Activated naive CD8-positive, alpha-beta T cell treated with anti-CD3 and anti-CD28 coated beads, Interleukin-2, amount 10 ng/mL, durations not matched to agents 7 days and 5 days (primary cell): Measurements from ENCODE around the gene MAPK11. TPM values are rescaled to one million over a fixed set of nuclear protein-coding genes. Genes with fewer than 3 reads are reported as not detected.
A peak's percentile ranks its signal among the peaks of the same experiment; 100 is the strongest.

Source experiments
- ATAC-seq: fragments of 150-1000 bp; cut with Tn5 transposase; one replicate; pipeline ENCODE4 v1.10.0; 2021; ENCODE audit warnings: low read depth, moderate library complexity
- POLR2A ChIA-PET: fragments of 350-600 bp; sonication (Branson Sonifier 250); formaldehyde crosslinking; loops from one replicate; lab custom pipeline; 2021; ENCODE audit warnings: antibody characterized with exemption; lab: Charles Lee
- DNase-seq: peaks from one replicate; pipeline ENCODE4 v3.0.0; 2021
- H3K27ac Mint-ChIP-seq: one replicate; pipeline ENCODE4 v1.8.0; 2022; ENCODE audit warnings: mild to moderate bottlenecking, mixed read lengths
- H3K27me3 Mint-ChIP-seq: one replicate; pipeline ENCODE4 v1.8.0; 2022; ENCODE audit warnings: mild to moderate bottlenecking, moderate library complexity, mixed read lengths
- H3K36me3 Mint-ChIP-seq: one replicate; pipeline ENCODE4 v1.8.0; 2021; ENCODE audit warnings: mild to moderate bottlenecking, mixed read lengths
- H3K4me1 Mint-ChIP-seq: one replicate; pipeline ENCODE4 v1.8.0; 2021; ENCODE audit warnings: mixed read lengths
- H3K4me3 Mint-ChIP-seq: one replicate; pipeline ENCODE4 v1.8.0; 2022; ENCODE audit warnings: mild to moderate bottlenecking, moderate library complexity, mixed read lengths
- H3K9me3 Mint-ChIP-seq: one replicate; pipeline ENCODE4 v1.8.0; 2021; ENCODE audit warnings: mixed read lengths
- total RNA-seq, 2 experiments: library from RNA; stranded (reverse); gene quantifications; one replicate each; pipeline ENCODE4 v1.2.3, GENCODE V29; 2021

Gene MAPK11
- total RNA-seq, result 1 to 10 TPM; 7.9 to 8.5 TPM

DNA sequence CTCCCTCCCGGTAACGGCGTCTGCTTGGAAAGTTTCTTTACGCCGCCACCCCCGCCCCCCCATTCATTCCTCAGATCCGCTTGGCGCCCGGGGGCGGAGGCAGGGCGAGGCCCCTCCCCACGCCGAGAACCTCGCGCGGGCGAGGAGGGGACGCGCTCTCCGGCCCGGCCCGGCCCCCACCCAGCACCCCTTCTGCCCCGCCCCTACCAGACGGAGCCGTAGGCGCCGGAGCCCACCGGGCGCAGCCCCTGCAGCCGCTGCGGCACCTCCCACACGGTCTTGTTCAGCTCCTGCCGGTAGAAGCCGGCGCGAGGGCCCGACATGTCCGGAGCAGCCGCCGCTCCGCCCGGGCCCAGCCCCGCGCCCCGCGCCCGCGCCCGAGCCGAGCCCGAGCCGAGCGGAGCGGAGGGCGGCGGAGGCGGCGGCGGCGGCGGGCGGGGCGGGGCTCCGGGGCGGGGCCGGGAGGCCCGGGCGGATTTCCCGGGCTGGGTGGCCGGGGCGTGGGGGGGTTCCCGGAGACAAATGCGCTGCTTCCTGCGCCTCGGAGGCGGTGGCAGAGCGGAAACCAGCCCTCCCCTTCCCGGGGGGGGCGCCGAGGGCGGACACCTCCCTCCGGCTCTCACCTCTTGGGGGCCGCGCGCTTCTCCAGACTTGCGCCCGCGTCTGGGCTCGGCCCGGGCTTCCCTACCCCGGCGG, at the start of gene MAPK11:
Gene MAPK11, minus strand, starts transcription at position 411 of the 696 bp plus-strand sequence. Its CDS starts 88 bp downstream, at position 323.
- peak; percentile 59 for ATAC-seq
- DNase-seq, result peak; percentile 79
- Mint-ChIP-seq H3K36me3 (no peaks in the 10 kb centered on the region), H3K4me1 (peaks cover 10% of the 10 kb centered on the region), H3K27me3 (peaks cover 4% of the 10 kb centered on the region), H3K4me3 (peak within 1 kb of the TSS; percentile 76), H3K9me3 (no peaks in the 10 kb centered on the region), H3K27ac (no peak within 1 kb of the TSS)
- POLR2A ChIA-PET, result interaction anchor here (0.7 kb wide), 1 partner anchor 580 kb away, joined by 3 read pairs; no protein-coding TSS in a partner anchor

DNA sequence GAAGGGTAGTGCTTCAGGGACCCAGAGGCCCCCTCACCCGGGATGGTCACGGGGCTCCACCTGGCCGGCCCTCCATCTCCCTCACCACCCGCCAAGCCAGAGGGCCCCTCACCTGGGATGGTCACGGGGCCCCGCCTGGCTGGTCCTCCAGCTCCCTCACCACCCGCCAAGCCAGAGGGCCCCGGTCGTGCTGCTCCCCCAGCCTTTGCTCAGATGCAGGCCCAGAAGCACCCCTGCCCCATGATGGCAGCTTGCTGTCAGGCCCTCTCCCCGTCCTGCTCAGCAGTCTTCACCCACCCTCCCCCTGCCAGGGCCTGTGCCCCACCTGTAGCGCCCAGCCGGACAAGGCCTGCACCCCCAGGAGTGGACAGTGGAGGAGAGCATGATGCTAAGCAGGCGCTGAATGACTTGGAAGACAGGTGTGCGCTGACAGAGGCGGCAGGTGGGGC, 49.3 kb upstream of the MAPK11 start:
- Mint-ChIP-seq H3K27ac (no peak overlapping the region), H3K4me1 (peaks cover 7% of the 10 kb centered on the region), H3K36me3 (no peaks in the 10 kb centered on the region), H3K27me3 (no peaks in the 10 kb centered on the region), H3K9me3 (no peaks in the 10 kb centered on the region), H3K4me3 (no peak overlapping the region)
- ATAC-seq, result no peak
- POLR2A ChIA-PET, result interaction anchor here (0.8 kb wide), 1 partner anchor 123 kb away, joined by 3 read pairs; no protein-coding TSS in a partner anchor
- DNase-seq, result no peak

DNA sequence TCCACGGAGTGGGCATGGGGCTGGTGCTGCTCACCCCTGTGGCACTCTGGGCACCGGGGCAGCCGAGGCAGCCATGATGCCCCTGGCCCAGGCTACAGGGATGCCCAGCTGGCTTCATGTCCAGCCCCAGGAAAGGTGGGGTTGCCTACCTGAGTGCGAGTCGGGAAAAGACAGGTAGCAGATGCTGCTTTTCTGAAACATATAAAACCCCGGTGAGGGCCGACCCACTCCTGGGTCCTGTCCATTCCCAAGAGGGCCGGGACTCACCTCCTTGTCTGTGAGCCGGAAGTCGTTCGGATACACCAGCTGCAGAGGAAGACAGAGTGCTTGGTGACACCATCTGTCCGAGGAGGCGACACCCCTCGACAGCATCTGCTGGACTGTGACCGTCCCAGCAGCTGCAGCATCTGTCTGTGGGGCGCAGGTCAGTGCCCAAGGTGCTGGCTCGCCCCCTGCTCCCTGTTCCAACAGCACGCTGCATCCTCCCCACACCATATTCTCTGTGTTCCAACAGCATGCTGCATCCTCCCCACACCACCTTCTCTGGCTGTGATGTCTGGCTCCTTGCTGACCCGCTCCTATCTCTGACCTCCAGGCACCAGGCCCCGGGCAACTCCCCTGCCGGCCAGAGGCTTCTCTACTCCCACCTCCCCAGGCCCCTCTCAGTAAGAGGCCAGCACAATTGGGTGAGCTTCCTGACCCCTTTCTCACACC, 48.7 kb upstream of the MAPK11 start:
- POLR2A ChIA-PET, result no interaction called here
- no peaks in the 10 kb centered on the region for H3K36me3 Mint-ChIP-seq
- no peak overlapping the region for H3K27ac Mint-ChIP-seq
- peak; percentile 26 for DNase-seq
- no peak overlapping the region for H3K4me3 Mint-ChIP-seq
- ATAC-seq, result no peak
- H3K4me1 Mint-ChIP-seq, result peaks cover 11% of the 10 kb centered on the region
- H3K9me3 Mint-ChIP-seq, result no peaks in the 10 kb centered on the region
- H3K27me3 Mint-ChIP-seq, result no peaks in the 10 kb centered on the region

DNA sequence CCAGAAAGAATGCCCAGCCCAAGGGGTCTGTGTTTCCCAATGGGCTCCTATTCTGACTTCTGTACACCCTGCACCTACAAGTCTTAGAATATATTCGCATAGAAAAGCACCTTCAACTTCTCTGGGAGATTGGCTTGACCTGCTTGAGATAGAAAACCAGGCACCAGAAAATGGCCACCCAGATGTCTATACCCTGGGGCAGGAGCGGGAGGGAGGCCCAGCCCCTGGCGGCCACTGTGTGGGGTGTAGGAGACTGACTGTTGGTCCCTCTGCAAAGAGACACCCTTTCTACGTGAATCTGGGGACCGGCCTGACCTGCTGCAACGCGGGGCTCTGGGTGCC, 48.1 kb upstream of the MAPK11 start:
- Mint-ChIP-seq H3K4me1 (peaks cover 11% of the 10 kb centered on the region), H3K27ac (no peak overlapping the region), H3K27me3 (no peaks in the 10 kb centered on the region), H3K36me3 (no peaks in the 10 kb centered on the region), H3K4me3 (no peak overlapping the region), H3K9me3 (no peaks in the 10 kb centered on the region)
- DNase-seq, result peak; percentile 28
- no peak for ATAC-seq
- POLR2A ChIA-PET, result no interaction called here

DNA sequence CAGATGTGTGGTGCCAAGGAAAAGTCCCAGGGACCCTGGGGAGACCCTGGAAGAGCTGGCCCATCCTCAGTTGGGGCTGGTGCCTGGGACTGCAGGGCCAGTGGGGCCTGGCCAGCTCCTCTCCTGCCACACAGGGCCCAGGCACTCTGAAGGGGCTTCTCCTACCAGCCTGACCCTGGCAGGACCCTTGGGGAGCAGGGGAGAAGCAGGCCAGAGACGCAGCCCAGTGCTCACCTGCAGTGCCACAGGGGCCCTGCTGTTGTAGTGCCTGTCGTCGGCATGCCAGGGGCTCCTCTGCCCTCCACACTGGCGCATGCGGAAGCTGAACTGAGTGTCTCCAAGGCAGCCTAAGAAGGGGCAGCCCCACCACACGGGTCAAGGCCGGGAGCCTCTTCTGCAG, 47.5 kb upstream of the MAPK11 start:
- DNase-seq, result no peak
- Mint-ChIP-seq H3K4me3 (no peak overlapping the region), H3K4me1 (peaks cover 11% of the 10 kb centered on the region), H3K27me3 (no peaks in the 10 kb centered on the region), H3K36me3 (no peaks in the 10 kb centered on the region), H3K27ac (no peak overlapping the region), H3K9me3 (no peaks in the 10 kb centered on the region)
- POLR2A ChIA-PET, result no interaction called here
- ATAC-seq, result no peak

DNA sequence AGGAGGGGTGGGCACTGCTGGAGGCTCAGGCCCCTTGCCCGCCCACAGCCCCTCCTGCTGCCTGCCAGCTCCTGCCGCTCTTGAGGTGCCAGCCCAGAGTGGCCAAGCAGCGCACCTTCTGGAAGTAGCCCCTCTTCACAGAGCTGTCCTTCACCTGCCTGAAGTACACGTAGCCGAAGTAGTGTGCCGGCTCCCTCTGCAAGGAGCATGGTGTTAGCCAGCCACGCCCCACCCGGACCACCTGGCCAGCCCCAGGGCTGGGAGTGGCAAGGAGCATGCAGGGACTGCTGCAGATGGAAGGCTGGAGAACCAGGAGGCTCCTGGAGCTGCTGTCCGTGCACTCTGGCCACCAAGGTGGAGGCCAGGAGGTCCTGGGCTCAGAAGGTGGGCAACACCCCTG, 47.0 kb upstream of the MAPK11 start:
- Mint-ChIP-seq H3K4me3 (no peak overlapping the region), H3K4me1 (peaks cover 11% of the 10 kb centered on the region), H3K27ac (no peak overlapping the region), H3K9me3 (no peaks in the 10 kb centered on the region), H3K27me3 (no peaks in the 10 kb centered on the region), H3K36me3 (no peaks in the 10 kb centered on the region)
- ATAC-seq (no peak), DNase-seq (no peak)
- POLR2A ChIA-PET, result no interaction called here

DNA sequence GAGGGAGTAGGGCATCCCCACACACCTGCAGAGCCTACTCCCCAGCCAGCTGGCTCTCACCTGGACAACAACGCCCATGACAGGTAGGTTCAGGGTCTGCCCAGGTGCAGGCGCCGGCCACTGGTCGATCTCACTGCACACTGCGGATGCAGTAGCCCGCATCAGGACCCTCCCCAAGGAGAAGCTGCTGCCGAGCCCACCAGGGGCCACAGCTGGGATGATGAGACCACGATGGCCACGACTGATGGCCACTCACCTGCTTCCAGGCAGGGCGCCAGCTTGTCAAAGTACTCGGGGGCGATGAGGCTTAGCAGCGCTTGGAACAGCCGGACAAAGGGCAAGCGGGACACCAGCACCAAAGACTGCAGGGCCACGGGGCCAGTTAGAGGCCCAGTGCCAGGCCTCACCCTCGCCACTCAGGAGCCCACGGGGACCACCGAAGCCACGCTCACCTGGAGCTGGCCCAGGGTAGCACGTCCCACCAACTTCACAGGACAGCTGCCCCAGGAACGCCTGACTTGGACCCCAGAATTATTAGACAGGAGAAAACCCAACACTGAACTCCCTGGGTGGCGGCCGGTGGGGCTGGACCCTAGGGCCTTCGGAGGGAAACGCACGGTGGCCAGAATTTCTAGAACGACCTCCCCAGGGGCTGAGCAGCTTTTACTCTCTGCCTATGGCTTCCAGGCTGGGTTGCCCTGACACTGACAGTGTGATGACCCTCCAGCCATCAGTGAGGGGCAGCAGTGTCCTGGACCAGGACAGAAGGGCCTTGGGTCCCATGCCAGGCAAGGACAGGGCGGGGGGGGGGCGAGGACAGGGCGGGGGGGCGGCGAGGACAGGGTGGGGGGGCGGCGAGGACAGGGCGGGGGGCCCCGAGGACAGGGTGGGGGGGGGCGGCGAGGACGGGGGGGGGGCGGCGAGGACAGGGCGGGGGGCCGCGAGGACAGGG, 46.2 kb upstream of the MAPK11 start:
- ATAC-seq (no peak), DNase-seq (peak; percentile 30)
- Mint-ChIP-seq H3K4me3 (no peak overlapping the region), H3K36me3 (no peaks in the 10 kb centered on the region), H3K9me3 (no peaks in the 10 kb centered on the region), H3K27ac (no peak overlapping the region), H3K27me3 (no peaks in the 10 kb centered on the region), H3K4me1 (peaks cover 11% of the 10 kb centered on the region)
- POLR2A ChIA-PET, result interaction anchor here (0.6 to 2.6 kb wide), 2 partner anchors 23 to 40 kb away, joined by 3 to 21 read pairs; no protein-coding TSS in a partner anchor

DNA sequence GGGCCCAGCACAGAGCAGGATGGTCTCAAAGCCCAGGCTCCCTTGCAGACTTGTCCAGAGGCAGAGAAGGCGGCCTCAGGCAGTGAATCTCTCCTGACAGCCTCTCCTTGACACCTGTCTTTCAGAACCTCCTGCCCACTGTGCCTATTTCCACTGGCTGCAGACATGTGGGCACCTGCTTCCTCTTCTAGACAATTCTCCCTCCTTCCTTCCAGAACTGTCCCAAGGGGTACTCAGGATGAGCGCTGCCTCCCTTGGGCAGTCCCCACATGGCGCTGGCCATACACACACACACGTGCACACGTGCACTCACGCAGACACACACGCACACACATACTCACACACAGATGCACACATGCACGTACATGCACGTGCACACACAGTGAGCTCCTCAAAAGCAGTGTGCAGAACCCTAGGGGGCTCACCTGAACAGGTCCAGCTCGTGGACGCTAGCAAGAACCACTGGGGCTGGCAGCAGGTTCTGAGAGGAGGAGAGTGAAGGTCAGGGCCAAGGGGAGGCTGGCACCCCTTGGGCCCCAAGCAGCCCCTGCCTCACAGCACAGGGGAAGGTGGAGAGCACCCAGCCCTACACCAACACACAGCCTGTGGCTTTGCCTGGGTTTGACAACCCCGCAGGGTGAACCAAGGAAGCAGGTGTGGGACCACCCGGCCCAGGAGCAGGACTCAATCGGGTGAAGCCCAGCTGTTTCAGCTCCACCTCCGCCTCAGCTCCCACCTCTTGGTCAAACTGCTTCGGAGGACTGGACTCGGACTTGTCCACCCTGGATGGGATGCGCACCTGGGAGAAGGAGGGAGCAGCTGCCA, 45.3 kb upstream of the MAPK11 start:
- POLR2A ChIA-PET, result interaction anchor here (0.8 to 2.6 kb wide), 13 partner anchors 8 to 229 kb away, joined by 3 to 21 read pairs (median 3); partner anchors contain the start of genes DENND6B, LMF2, NCAPH2 and SCO2
- no peaks in the 10 kb centered on the region for H3K27me3 Mint-ChIP-seq

DNA sequence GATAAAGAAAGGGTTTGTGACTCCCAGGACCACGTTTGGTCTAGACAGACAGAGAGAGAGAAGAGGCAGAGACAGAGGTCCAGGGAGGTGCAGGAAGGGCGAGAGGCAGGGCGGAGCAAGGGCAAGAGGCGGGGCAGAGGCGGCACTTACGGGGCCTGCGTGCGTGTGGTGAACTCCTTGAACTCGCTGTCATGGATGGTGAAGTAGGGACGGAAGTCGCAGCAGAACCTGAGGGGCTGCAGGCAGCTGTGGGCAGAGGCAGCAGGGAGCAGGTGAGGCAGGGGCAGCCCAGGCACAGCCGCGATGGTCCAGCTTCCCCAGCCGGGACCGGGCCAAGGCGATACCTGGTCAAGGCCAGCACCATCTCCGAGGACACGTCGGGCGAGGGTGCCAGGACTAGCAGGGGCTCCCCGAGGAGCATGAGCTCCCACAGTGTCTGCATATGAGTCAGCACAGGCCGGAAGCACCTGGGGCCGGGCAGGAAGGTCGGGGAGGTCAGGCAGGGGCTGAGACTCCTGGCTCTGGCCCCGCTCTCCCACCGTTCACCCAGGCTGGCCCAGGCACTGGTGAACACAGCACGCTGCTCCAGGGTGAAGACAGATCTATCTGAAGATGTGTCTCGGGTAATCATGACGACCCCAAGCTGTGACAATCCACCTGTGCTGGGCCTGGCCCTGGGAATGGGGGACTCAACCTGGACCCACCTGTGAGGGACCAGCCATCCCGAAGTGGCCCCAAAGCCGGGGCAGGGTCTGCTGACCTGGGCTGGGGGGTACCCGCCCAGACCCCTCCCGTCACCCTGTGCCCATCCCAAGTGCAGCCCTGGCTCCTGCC, 44.5 kb upstream of the MAPK11 start:
- DNase-seq, result peak; percentile 83
- Mint-ChIP-seq H3K36me3 (no peaks in the 10 kb centered on the region), H3K4me1 (peaks cover 11% of the 10 kb centered on the region), H3K4me3 (peak overlapping the region; percentile 88), H3K27me3 (no peaks in the 10 kb centered on the region), H3K27ac (peak overlapping the region; percentile 92), H3K9me3 (no peaks in the 10 kb centered on the region)
- ATAC-seq, result peak; percentile 94
- POLR2A ChIA-PET, result interaction anchor here (0.6 to 2.6 kb wide), 17 partner anchors 8 to 230 kb away, joined by 3 to 21 read pairs (median 3); partner anchors contain the start of genes ADM2, DENND6B, LMF2 and NCAPH2

More for the DNA sequence above, 45.3 kb upstream of the MAPK11 start:
- Mint-ChIP-seq H3K4me1 (peaks cover 11% of the 10 kb centered on the region), H3K4me3 (peak overlapping the region; percentile 88), H3K36me3 (no peaks in the 10 kb centered on the region), H3K27ac (peak overlapping the region; percentile 92), H3K9me3 (no peaks in the 10 kb centered on the region)
- DNase-seq, result peak; percentile 33
- ATAC-seq, result no peak

DNA sequence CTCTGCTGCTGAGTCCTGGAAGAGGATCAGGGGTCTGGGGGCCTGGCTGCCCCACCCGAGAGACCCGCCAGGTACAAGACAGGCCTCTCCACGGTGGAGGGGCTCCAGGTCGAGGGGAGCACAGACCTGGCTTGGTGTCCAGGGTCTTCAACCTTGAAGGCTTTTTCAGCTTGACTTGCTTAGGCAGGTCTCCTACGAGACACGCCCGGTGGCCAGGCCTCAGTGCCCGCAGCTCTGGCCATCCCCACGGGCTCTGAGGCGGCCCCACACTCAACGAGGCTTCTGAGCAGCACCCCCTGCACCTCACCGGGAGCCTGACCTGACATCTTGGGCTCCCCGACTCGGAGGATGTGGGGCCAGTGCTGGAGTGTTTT, 43.9 kb upstream of the MAPK11 start:
- no peak for ATAC-seq
- Mint-ChIP-seq H3K27me3 (no peaks in the 10 kb centered on the region), H3K36me3 (no peaks in the 10 kb centered on the region), H3K4me1 (peaks cover 11% of the 10 kb centered on the region), H3K9me3 (no peaks in the 10 kb centered on the region), H3K4me3 (peak overlapping the region; percentile 88), H3K27ac (peak overlapping the region; percentile 92)
- POLR2A ChIA-PET, result interaction anchor here (0.6 to 2.6 kb wide), 15 partner anchors 8 to 211 kb away, joined by 3 to 21 read pairs (median 4); partner anchors contain the start of genes ADM2, DENND6B, LMF2 and NCAPH2
- DNase-seq, result no peak

DNA sequence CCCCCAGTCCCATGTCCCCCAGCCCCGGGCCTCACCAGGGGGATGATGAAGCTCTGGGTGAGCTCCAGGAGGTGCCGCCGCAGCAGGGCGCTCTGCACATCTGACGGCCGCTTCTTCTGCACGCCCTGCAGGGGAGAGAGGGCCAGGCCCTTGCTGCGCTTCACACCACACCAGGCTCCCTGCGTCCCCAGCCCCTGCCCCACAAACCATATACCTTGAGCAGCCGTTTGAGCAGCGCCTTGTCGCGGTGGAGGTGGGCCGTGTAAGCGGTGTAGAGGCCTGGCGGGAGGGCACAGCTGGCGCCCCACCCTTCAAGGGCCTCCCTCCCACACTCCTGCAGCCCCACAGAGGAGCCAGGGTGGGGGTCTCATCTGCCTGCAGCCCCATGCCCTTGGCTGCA, 43.4 kb upstream of the MAPK11 start:
- DNase-seq, result peak; percentile 33
- peak overlapping the region; percentile 88 for H3K4me3 Mint-ChIP-seq
- POLR2A ChIA-PET, result interaction anchor here (0.6 to 2.6 kb wide), 4 partner anchors 13 to 212 kb away, joined by 3 to 21 read pairs (median 6); partner anchors contain the start of genes ADM2 and SCO2
- H3K27ac Mint-ChIP-seq, result peak overlapping the region; percentile 92
- H3K9me3 Mint-ChIP-seq, result no peaks in the 10 kb centered on the region
- ATAC-seq, result no peak
- peaks cover 2% of the 10 kb centered on the region for H3K27me3 Mint-ChIP-seq
- no peaks in the 10 kb centered on the region for H3K36me3 Mint-ChIP-seq
- H3K4me1 Mint-ChIP-seq, result peaks cover 13% of the 10 kb centered on the region
